ENCODE measurements around the gene C2CD2.

- no peak for TF ChIP-seq CTCF (conservative IDR thresholded peaks at IDR 0.05 in 1 of 2, IDR thresholded peaks at IDR 0.05 in 1 of 2; ENCODE audit: low read depth in 1 of 2, low read length in 2 of 2)
- no peak for TF ChIP-seq EZH2 (IDR thresholded peaks at IDR 0.05; ENCODE audit: low read length, missing control alignments)
Measured at GRCh38 chr21:41878831-41879189, 75.0 kb downstream of the C2CD2 start.
